ENCODE data around the gene ABHD12.
A peak's percentile ranks its signal among the peaks of the same experiment; 100 is the strongest.
"Not testable (repeated sequence)": the region's sequence is repeated elsewhere in the genome, so short reads cannot be mapped to it uniquely, and the experiment has no call there.

Gene ABHD12

GRCh38 chr20:25407311-25408169, 16.9 kb upstream of the ABHD12 start, which contains the start of gene GINS1:
GINS1 (plus strand) TSS chr20:25407673; CDS start chr20:25407821, 148 bp downstream.
- Histone ChIP-seq H3K27me3 (ENCODE audit: low read length) (no peaks in the 10 kb centered on the region), H3K4me2 (ENCODE audit: low read depth, low read length, poor library complexity, severe bottlenecking) (peak within 1 kb of the TSS; percentile 80), H3K9ac (ENCODE audit: low read length) (peak within 1 kb of the TSS; percentile 85), H3K4me3 (ENCODE audit: insufficient read depth, low read length, poor library complexity, severe bottlenecking) (peak within 1 kb of the TSS; percentile 89), H4K20me1 (ENCODE audit: low read depth, low read length) (no peaks in the 10 kb centered on the region), H3K79me2 (ENCODE audit: insufficient read depth, low read length) (peaks cover 42% of the 10 kb centered on the region), H3K9me3 (ENCODE audit: insufficient read depth, low read length) (peaks cover 12% of the 10 kb centered on the region; the same call in 1 of the 2 replicates), H2AFZ (ENCODE audit: low read depth, low read length, severe bottlenecking) (peak within 1 kb of the TSS; percentile 95), H3K36me3 (ENCODE audit: low read length) (no peaks in the 10 kb centered on the region; the same call in 1 of the 2 replicates), H3K27ac (ENCODE audit: low read depth, low read length) (peak within 1 kb of the TSS; percentile 52), H3K9me2 (replicated peaks; ENCODE audit: insufficient read depth, low read length) (no peaks in the 10 kb centered on the region), H3F3A (ENCODE audit: insufficient read depth) (no peaks in the 10 kb centered on the region)
- TF ChIP-seq CTCF (IDR thresholded peaks at IDR 0.05; ENCODE audit: insufficient read depth, low read length, poor library complexity, severe bottlenecking) (no peak), EZH2phosphoT487 (conservative IDR thresholded peaks at IDR 0.05; ENCODE audit: low read length) (no peak)

- no peaks in the 10 kb centered on the region for H3K36me3 ChIP-seq (ENCODE audit: low read length)
- H3K9me2 ChIP-seq (replicated peaks; ENCODE audit: insufficient read depth, low read length): no peaks in the 10 kb centered on the region
- peaks cover 15% of the 10 kb centered on the region; the same call in 1 of the 2 replicates for H3K9me3 ChIP-seq (ENCODE audit: insufficient read depth, low read length)
- no peaks in the 10 kb centered on the region for H3F3A ChIP-seq (ENCODE audit: insufficient read depth)
- H2AFZ ChIP-seq (ENCODE audit: low read depth, low read length, severe bottlenecking): no peak overlapping the region
- TF ChIP-seq EZH2phosphoT487 (conservative IDR thresholded peaks at IDR 0.05; ENCODE audit: low read length): no peak
- no peak for TF ChIP-seq CTCF (IDR thresholded peaks at IDR 0.05; ENCODE audit: insufficient read depth, low read length, poor library complexity, severe bottlenecking)
- no peaks in the 10 kb centered on the region; the same call in 1 of the 2 replicates for H3K79me2 ChIP-seq (ENCODE audit: insufficient read depth, low read length)
- no peak overlapping the region for H3K27ac ChIP-seq (ENCODE audit: low read depth, low read length)
- no peaks in the 10 kb centered on the region for H3K27me3 ChIP-seq (ENCODE audit: low read length)
- H4K20me1 ChIP-seq (ENCODE audit: low read depth, low read length): no peaks in the 10 kb centered on the region
- H3K4me2 ChIP-seq (ENCODE audit: low read depth, low read length, poor library complexity, severe bottlenecking): no peak overlapping the region
- no peak overlapping the region for H3K9ac ChIP-seq (ENCODE audit: low read length)
- H3K4me3 ChIP-seq (ENCODE audit: insufficient read depth, low read length, poor library complexity, severe bottlenecking): no peak overlapping the region
Observed at GRCh38 chr20:25402583-25402982, 11.9 kb upstream of the ABHD12 start.

GRCh38 chr20:25400291-25400732, 9.7 kb upstream of the ABHD12 start:
- H3K9me2 ChIP-seq (replicated peaks; ENCODE audit: insufficient read depth, low read length); H4K20me1 ChIP-seq (ENCODE audit: low read depth, low read length); H3K4me3 ChIP-seq (ENCODE audit: insufficient read depth, low read length, poor library complexity, severe bottlenecking); H3K36me3 ChIP-seq (ENCODE audit: low read length); H3F3A ChIP-seq (ENCODE audit: insufficient read depth); H2AFZ ChIP-seq (ENCODE audit: low read depth, low read length, severe bottlenecking); H3K27ac ChIP-seq (ENCODE audit: low read depth, low read length); H3K9ac ChIP-seq (ENCODE audit: low read length); H3K27me3 ChIP-seq (ENCODE audit: low read length); H3K4me2 ChIP-seq (ENCODE audit: low read depth, low read length, poor library complexity, severe bottlenecking); H3K79me2 ChIP-seq (ENCODE audit: insufficient read depth, low read length): not testable (repeated sequence)
- H3K9me3 ChIP-seq (ENCODE audit: insufficient read depth, low read length): peaks cover 15% of the 10 kb centered on the region; the same call in 1 of the 2 replicates

- Histone ChIP-seq H3K79me2 (ENCODE audit: insufficient read depth, low read length) (no peaks in the 10 kb centered on the region), H3K9me2 (replicated peaks; ENCODE audit: insufficient read depth, low read length) (no peaks in the 10 kb centered on the region), H3K36me3 (ENCODE audit: low read length) (no peaks in the 10 kb centered on the region), H3F3A (ENCODE audit: insufficient read depth) (no peaks in the 10 kb centered on the region), H3K4me3 (ENCODE audit: insufficient read depth, low read length, poor library complexity, severe bottlenecking) (no peak overlapping the region), H3K27ac (ENCODE audit: low read depth, low read length) (no peak overlapping the region), H3K4me2 (ENCODE audit: low read depth, low read length, poor library complexity, severe bottlenecking) (no peak overlapping the region), H3K9ac (ENCODE audit: low read length) (no peak overlapping the region), H2AFZ (ENCODE audit: low read depth, low read length, severe bottlenecking) (no peak overlapping the region), H3K9me3 (ENCODE audit: insufficient read depth, low read length) (peaks cover 15% of the 10 kb centered on the region; the same call in 1 of the 2 replicates), H4K20me1 (ENCODE audit: low read depth, low read length) (no peaks in the 10 kb centered on the region), H3K27me3 (ENCODE audit: low read length) (no peaks in the 10 kb centered on the region)
- TF ChIP-seq CTCF (IDR thresholded peaks at IDR 0.05; ENCODE audit: insufficient read depth, low read length, poor library complexity, severe bottlenecking) (peak; percentile 31), EZH2phosphoT487 (conservative IDR thresholded peaks at IDR 0.05; ENCODE audit: low read length) (no peak)
Observed at GRCh38 chr20:25399037-25399430, 8.4 kb upstream of the ABHD12 start.

All from SU-DHL-6 (cell line).